Trophoblast cell (in vitro differentiated cells and primary cell): ENCODE data around the gene IL32. TPM values are rescaled to one million over a fixed set of nuclear protein-coding genes. Genes with fewer than 3 reads are reported as not detected.

Experiments used
- DNase-seq, 2 donors: peaks; one replicate each; pipeline ENCODE4 v3.0.0-alpha.2; 2016
- H2AFZ ChIP-seq: 2 replicates; pipeline ENCODE4 v1.6.1; 2013; ENCODE audit warnings: low read length, moderate library complexity, mild to moderate bottlenecking; ENCODE audit not compliant: insufficient read depth, poor library complexity
- H2AK5ac ChIP-seq: 2 replicates; pipeline ENCODE4 v1.6.1; 2013; ENCODE audit warnings: mild to moderate bottlenecking, low read length
- H2BK120ac ChIP-seq: 2 replicates; pipeline ENCODE4 v1.6.1; 2013; ENCODE audit warnings: low read length, mild to moderate bottlenecking, moderate library complexity; ENCODE audit not compliant: insufficient read depth, poor library complexity
- H2BK12ac ChIP-seq: 2 replicates; pipeline ENCODE4 v1.6.1; 2013; ENCODE audit warnings: mild to moderate bottlenecking, low read length, moderate library complexity
- H2BK5ac ChIP-seq: 2 replicates; pipeline ENCODE4 v1.6.1; 2013; ENCODE audit warnings: low read length, low read depth, moderate library complexity, mild to moderate bottlenecking; ENCODE audit not compliant: poor library complexity
- H3K14ac ChIP-seq: 2 replicates; pipeline ENCODE4 v1.6.1; 2013; ENCODE audit warnings: mild to moderate bottlenecking, low read length
- H3K18ac ChIP-seq: 2 replicates; pipeline ENCODE4 v1.6.1; 2013; ENCODE audit warnings: mild to moderate bottlenecking, low read length
- H3K23ac ChIP-seq: 2 replicates; pipeline ENCODE4 v1.6.1; 2013; ENCODE audit warnings: low read length
- H3K27ac ChIP-seq: 2 replicates; pipeline ENCODE4 v1.5.1; 2013; ENCODE audit warnings: low read depth, mild to moderate bottlenecking, inconsistent platforms, low read length, moderate library complexity
- H3K27me3 ChIP-seq: 2 replicates; pipeline ENCODE4 v1.6.1; 2013; ENCODE audit warnings: inconsistent platforms, mild to moderate bottlenecking, low read length, moderate library complexity; ENCODE audit not compliant: insufficient read depth
- H3K36me3 ChIP-seq, 2 experiments: 1 replicate in 1 of 2; 2 replicates in 1 of 2; pipeline ENCODE4 v1.6.1; 2013; ENCODE audit warnings: low read length in 2 of 2, mild to moderate bottlenecking in 2 of 2, moderate library complexity in 1 of 2; ENCODE audit not compliant: insufficient read depth in 2 of 2, control insufficient read depth in 1 of 2
- H3K4ac ChIP-seq: 2 replicates; pipeline ENCODE4 v1.6.1; 2013; ENCODE audit warnings: low read depth, mild to moderate bottlenecking, low read length, moderate library complexity
- H3K4me1 ChIP-seq, 2 experiments: 1 replicate in 1 of 2; 2 replicates in 1 of 2; pipeline ENCODE4 v1.6.1; 2013; ENCODE audit warnings: low read length in 2 of 2, mild to moderate bottlenecking in 2 of 2, moderate library complexity in 1 of 2; ENCODE audit not compliant: insufficient read depth in 2 of 2, control insufficient read depth in 1 of 2
- H3K4me2 ChIP-seq: 2 replicates; pipeline ENCODE4 v1.6.1; 2013; ENCODE audit warnings: inconsistent platforms, mild to moderate bottlenecking, low read length, moderate library complexity
- H3K4me3 ChIP-seq: 2 replicates; pipeline ENCODE4 v1.5.1; 2013; ENCODE audit warnings: mild to moderate bottlenecking, low read depth, low read length, inconsistent platforms
- H3K79me1 ChIP-seq: one replicate; pipeline ENCODE4 v1.6.1; 2013; ENCODE audit warnings: low read length
- H3K79me2 ChIP-seq: 2 replicates; pipeline ENCODE4 v1.6.1; 2013; ENCODE audit warnings: low read length, mild to moderate bottlenecking; ENCODE audit not compliant: control insufficient read depth, insufficient read depth, poor library complexity
- H3K9ac ChIP-seq: 2 replicates; pipeline ENCODE4 v1.6.1; 2013; ENCODE audit warnings: mild to moderate bottlenecking, low read length
- H3K9me3 ChIP-seq: 2 replicates; pipeline ENCODE4 v1.6.1; 2013; ENCODE audit warnings: low read depth, mild to moderate bottlenecking, control low read depth, inconsistent platforms, low read length; ENCODE audit not compliant: insufficient read depth
- H4K12ac ChIP-seq: 2 replicates; pipeline ENCODE4 v1.6.1; 2013; ENCODE audit warnings: low read depth, mild to moderate bottlenecking, low read length, moderate library complexity
- H4K8ac ChIP-seq: 2 replicates; pipeline ENCODE4 v1.6.1; 2013; ENCODE audit warnings: low read depth, mild to moderate bottlenecking, low read length, moderate library complexity
- H4K91ac ChIP-seq: one replicate; pipeline ENCODE4 v1.6.1; 2013; ENCODE audit warnings: low read depth, mild to moderate bottlenecking, low read length, moderate library complexity
- WGBS: extraction: QIAGEN DNeasy Blood & Tissue Kit; methylation state at CpG from one replicate; pipeline ENCODE4 v1.1.7; 2013; ENCODE audit warnings: missing lambda C conversion rate; ENCODE audit not compliant: insufficient read length, insufficient coverage; ENCODE audit errors: extremely low coverage; 5-methylcytosine and 5-hydroxymethylcytosine counted together
- polyA plus RNA-seq: library from polyadenylated mRNA; stranded (reverse); fragments of 200-250 nt; gene quantifications from 2 replicates; pipeline ENCODE4 v1.2.3, GENCODE V29; 2013

Gene IL32, protein sequence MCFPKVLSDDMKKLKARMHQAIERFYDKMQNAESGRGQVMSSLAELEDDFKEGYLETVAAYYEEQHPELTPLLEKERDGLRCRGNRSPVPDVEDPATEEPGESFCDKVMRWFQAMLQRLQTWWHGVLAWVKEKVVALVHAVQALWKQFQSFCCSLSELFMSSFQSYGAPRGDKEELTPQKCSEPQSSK
- 25.1 and 25.7 TPM in 2 replicates for polyA plus RNA-seq

DNA sequence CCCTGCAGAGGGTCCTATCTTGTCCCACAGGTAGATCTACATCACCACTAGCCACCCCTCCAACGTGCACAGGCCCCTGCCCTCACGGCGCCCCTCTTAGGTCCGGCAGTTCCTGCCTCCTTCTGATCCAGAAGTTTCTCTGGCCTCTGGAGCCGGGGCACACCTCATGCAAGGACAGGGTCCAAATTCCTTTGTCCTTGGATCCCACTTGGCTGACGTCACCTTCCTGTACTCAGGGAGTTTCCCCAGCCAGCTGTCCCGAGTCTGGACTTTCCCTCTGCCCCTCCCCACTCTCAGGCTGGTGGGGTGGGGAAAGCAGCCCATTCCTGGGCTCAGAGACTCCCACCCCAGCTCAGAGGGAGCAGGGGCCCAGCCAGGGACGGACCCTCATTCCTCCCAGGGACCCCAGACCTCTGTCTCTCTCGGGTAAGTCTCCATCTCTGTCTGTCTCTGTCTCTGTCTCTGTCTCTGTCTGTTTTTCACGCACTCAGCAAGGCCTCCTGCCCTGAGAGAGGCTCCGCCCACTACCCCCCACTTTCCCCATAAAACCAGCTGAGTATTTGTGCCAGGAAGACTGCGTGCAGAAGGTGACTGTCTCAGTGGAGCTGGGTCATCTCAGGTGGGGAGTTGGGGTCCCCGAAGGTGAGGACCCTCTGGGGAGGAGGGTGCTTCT, at the start of gene IL32:
TSS of gene IL32 (plus strand) at position 572 of the 673 bp plus-strand sequence. CDS start 172 bp downstream, outside the sequence.
- H3K79me2 ChIP-seq, result no peaks in the 10 kb centered on the region
- peak within 1 kb of the TSS; percentile 1 for H2BK12ac ChIP-seq
- no peak within 1 kb of the TSS for H3K18ac ChIP-seq
- H2AK5ac ChIP-seq, result no peak within 1 kb of the TSS
- H3K27ac ChIP-seq, result no peak within 1 kb of the TSS
- no CpG with 5 or more reads among the region's 13 CpGs for WGBS
- peak within 1 kb of the TSS; percentile 27 for H4K12ac ChIP-seq
- H3K79me1 ChIP-seq, result no peaks in the 10 kb centered on the region
- H3K9me3 ChIP-seq, result no peaks in the 10 kb centered on the region
- no peak within 1 kb of the TSS for H3K4me3 ChIP-seq
- peak within 1 kb of the TSS; percentile 59 for H4K91ac ChIP-seq
- peak within 1 kb of the TSS; percentile 9 for H2BK120ac ChIP-seq
- H4K8ac ChIP-seq, result peak within 1 kb of the TSS; percentile 32
- no peak within 1 kb of the TSS for H3K9ac ChIP-seq
- DNase-seq, result peak in 1 of 2 donors; percentile 47
- peak within 1 kb of the TSS; percentile 23 for H3K14ac ChIP-seq
- H2BK5ac ChIP-seq, result no peak within 1 kb of the TSS
- H3K36me3 ChIP-seq, result no peaks in the 10 kb centered on the region
- H3K27me3 ChIP-seq, result no peaks in the 10 kb centered on the region
- peaks cover 5 to 8% of the 10 kb centered on the region in 2 experiments for H3K4me1 ChIP-seq
- H2AFZ ChIP-seq, result no peak within 1 kb of the TSS
- H3K4me2 ChIP-seq, result no peak within 1 kb of the TSS
- no peak within 1 kb of the TSS for H3K4ac ChIP-seq
- H3K23ac ChIP-seq, result no peak within 1 kb of the TSS

- Histone ChIP-seq H3K27ac (no peak overlapping the region), H4K12ac (no peak overlapping the region), H3K36me3 (peaks cover 18 to 23% of the 10 kb centered on the region in 2 experiments), H2AFZ (no peak overlapping the region), H3K79me2 (peaks cover 25% of the 10 kb centered on the region), H3K23ac (no peak overlapping the region), H3K4ac (peak overlapping the region; percentile 0), H3K4me1 (peaks cover 32 to 50% of the 10 kb centered on the region in 2 experiments), H2BK12ac (no peak overlapping the region), H3K4me2 (peak overlapping the region; percentile 27), H3K9ac (no peak overlapping the region), H3K4me3 (no peak overlapping the region), H4K91ac (no peak overlapping the region), H2BK5ac (no peak overlapping the region), H3K14ac (no peak overlapping the region), H4K8ac (no peak overlapping the region), H3K9me3 (peaks cover 3% of the 10 kb centered on the region), H2BK120ac (no peak overlapping the region), H3K79me1 (peaks cover 30% of the 10 kb centered on the region), H3K27me3 (no peaks in the 10 kb centered on the region), H2AK5ac (no peak overlapping the region), H3K18ac (no peak overlapping the region)
- WGBS, result no CpG with 5 or more reads among the region's 13 CpGs
- DNase-seq, result no peak
Measured at GRCh38 chr16:3015865-3016521, 49.4 kb upstream of the IL32 start.

DNA sequence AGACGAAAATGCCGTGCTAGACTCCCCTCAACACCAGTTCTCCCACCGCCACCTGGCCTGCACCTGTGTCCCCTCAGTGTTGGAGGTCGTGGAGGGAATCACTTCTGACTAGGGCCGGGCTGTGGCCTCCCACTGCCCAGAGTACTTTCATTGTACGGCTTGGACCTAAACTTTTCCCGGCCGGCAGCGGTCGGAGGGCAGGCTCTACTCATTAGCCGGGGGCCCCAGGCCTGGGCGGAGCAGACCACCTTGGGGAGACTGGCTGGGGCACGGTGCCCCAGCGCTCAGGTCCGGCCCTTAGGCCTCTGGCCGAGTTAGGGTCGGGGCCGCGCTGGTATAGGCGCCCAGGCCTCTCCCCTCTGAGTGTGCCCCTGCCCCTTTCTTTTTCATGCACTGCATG, 48.1 kb upstream of the IL32 start:
- Histone ChIP-seq H4K8ac (peak overlapping the region; percentile 57), H3K4me3 (peak overlapping the region; percentile 98), H3K23ac (no peak overlapping the region), H3K18ac (peak overlapping the region; percentile 92), H2BK12ac (peak overlapping the region; percentile 42), H3K36me3 (peaks cover 26 to 30% of the 10 kb centered on the region in 2 experiments), H3K4me1 (peaks cover 28 to 41% of the 10 kb centered on the region in 2 experiments), H3K79me2 (peaks cover 31% of the 10 kb centered on the region), H2BK120ac (peak overlapping the region; percentile 86), H3K27ac (peak overlapping the region; percentile 87), H4K12ac (peak overlapping the region; percentile 13), H2AK5ac (peak overlapping the region; percentile 73), H3K14ac (peak overlapping the region; percentile 85), H3K4me2 (peak overlapping the region; percentile 66), H3K9ac (peak overlapping the region; percentile 73), H3K27me3 (no peaks in the 10 kb centered on the region), H3K9me3 (peaks cover 3% of the 10 kb centered on the region), H2AFZ (no peak overlapping the region), H3K79me1 (peaks cover 34% of the 10 kb centered on the region), H2BK5ac (peak overlapping the region; percentile 63), H4K91ac (peak overlapping the region; percentile 97), H3K4ac (peak overlapping the region; percentile 93)
- no peak for DNase-seq
- no CpG with 5 or more reads among the region's 20 CpGs for WGBS

- Histone ChIP-seq H2AFZ (peak within 1 kb of the TSS; percentile 61), H3K27ac (peak within 1 kb of the TSS; percentile 87), H3K14ac (peak within 1 kb of the TSS; percentile 97), H4K8ac (peak within 1 kb of the TSS; percentile 90), H3K36me3 (peaks cover 31 to 36% of the 10 kb centered on the region in 2 experiments), H4K91ac (peak within 1 kb of the TSS; percentile 97), H3K9me3 (peaks cover 3% of the 10 kb centered on the region), H3K4me2 (peak within 1 kb of the TSS; percentile 66), H4K12ac (peak within 1 kb of the TSS; percentile 89), H2BK5ac (peak within 1 kb of the TSS; percentile 99), H3K4me3 (peak within 1 kb of the TSS; percentile 98), H3K27me3 (no peaks in the 10 kb centered on the region), H3K4me1 (peaks cover 28 to 40% of the 10 kb centered on the region in 2 experiments), H3K18ac (peak within 1 kb of the TSS; percentile 99), H2BK12ac (peak within 1 kb of the TSS; percentile 42), H3K4ac (peak within 1 kb of the TSS; percentile 98), H3K9ac (peak within 1 kb of the TSS; percentile 87), H3K79me1 (peaks cover 38% of the 10 kb centered on the region), H3K23ac (no peak within 1 kb of the TSS), H2AK5ac (peak within 1 kb of the TSS; percentile 98), H2BK120ac (peak within 1 kb of the TSS; percentile 98), H3K79me2 (peaks cover 36% of the 10 kb centered on the region)
- WGBS, result no CpG with 5 or more reads among the region's 52 CpGs
- DNase-seq, result peak in 1 of 2 donors; percentile 20
Measured at GRCh38 chr16:3017794-3018506, 47.5 kb upstream of the IL32 start, which contains the start of gene CLDN6. Gene CLDN6 (minus strand): TSS chr16:3018183. CDS start chr16:3016021, 2,162 bp downstream.
